ENCODE data around the gene ADISSP. TPM values are rescaled to one million over a fixed set of nuclear protein-coding genes. Genes with fewer than 3 reads are reported as not detected.

ADISSP gene
- total and polyA plus RNA-seq, 2 donors (not counting 1 experiment from before 2014, with no cell fraction given), result 17.0 to 23.5 TPM

- H2AFZ ChIP-seq (ENCODE audit: low read length), result peak overlapping the region; percentile 72
- peak overlapping the region; percentile 67 to 86 (median 75) for H3K4me3 ChIP-seq (replicated peaks in 1 of 4; ENCODE audit: control extremely low read depth in 1 of 4, insufficient read depth in 1 of 4, low read depth in 3 of 4, low read length in 4 of 4)
- TF ChIP-seq, protein P1, sequence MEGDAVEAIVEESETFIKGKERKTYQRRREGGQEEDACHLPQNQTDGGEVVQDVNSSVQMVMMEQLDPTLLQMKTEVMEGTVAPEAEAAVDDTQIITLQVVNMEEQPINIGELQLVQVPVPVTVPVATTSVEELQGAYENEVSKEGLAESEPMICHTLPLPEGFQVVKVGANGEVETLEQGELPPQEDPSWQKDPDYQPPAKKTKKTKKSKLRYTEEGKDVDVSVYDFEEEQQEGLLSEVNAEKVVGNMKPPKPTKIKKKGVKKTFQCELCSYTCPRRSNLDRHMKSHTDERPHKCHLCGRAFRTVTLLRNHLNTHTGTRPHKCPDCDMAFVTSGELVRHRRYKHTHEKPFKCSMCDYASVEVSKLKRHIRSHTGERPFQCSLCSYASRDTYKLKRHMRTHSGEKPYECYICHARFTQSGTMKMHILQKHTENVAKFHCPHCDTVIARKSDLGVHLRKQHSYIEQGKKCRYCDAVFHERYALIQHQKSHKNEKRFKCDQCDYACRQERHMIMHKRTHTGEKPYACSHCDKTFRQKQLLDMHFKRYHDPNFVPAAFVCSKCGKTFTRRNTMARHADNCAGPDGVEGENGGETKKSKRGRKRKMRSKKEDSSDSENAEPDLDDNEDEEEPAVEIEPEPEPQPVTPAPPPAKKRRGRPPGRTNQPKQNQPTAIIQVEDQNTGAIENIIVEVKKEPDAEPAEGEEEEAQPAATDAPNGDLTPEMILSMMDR (conservative IDR thresholded peaks at IDR 0.05 in 1 of 2, IDR thresholded peaks at IDR 0.05 in 1 of 2; ENCODE audit: low read depth in 1 of 2, low read length in 2 of 2), result peak; percentile 23 to 51
- TF ChIP-seq EZH2 (IDR thresholded peaks at IDR 0.05; ENCODE audit: low read length, missing control alignments), result no peak
- no peaks in the 10 kb centered on the region for H3K36me3 ChIP-seq (ENCODE audit: control insufficient read depth, insufficient read depth, low read length)
- H3K4me1 ChIP-seq (ENCODE audit: control insufficient read depth, extremely low read depth, insufficient read depth, low read length), result peaks cover 10% of the 10 kb centered on the region
- peak overlapping the region; percentile 84 for H3K4me2 ChIP-seq (ENCODE audit: extremely low read depth, insufficient read depth, low read length)
- H3K79me2 ChIP-seq (ENCODE audit: control insufficient read depth, insufficient read depth, low read length), result peaks cover 8% of the 10 kb centered on the region
- peak; percentile 78 to 83 for DNase-seq (ENCODE audit: low read depth in 2 of 2)
- H4K20me1 ChIP-seq (ENCODE audit: control insufficient read depth, extremely low read depth, insufficient read depth, low read length), result no peaks in the 10 kb centered on the region
- no peaks in the 10 kb centered on the region for H3K27me3 ChIP-seq (ENCODE audit: control insufficient read depth, insufficient read depth, low read length)
- H3K9ac ChIP-seq (ENCODE audit: insufficient read depth, low read length), result peak overlapping the region; percentile 84
- H3K9me3 ChIP-seq (ENCODE audit: control insufficient read depth, insufficient read depth, low read depth, low read length), result no peaks in the 10 kb centered on the region
- peak overlapping the region; percentile 98 for H3K27ac ChIP-seq (ENCODE audit: insufficient read depth, low read length)
Observed at GRCh38 chr20:3768342-3769130, 983 bp upstream of the ADISSP start.

- H3K4me2 ChIP-seq (ENCODE audit: extremely low read depth, insufficient read depth, low read length), result peak overlapping the region; percentile 93
- no peaks in the 10 kb centered on the region for H3K36me3 ChIP-seq (ENCODE audit: control insufficient read depth, insufficient read depth, low read length)
- H3K27ac ChIP-seq (ENCODE audit: insufficient read depth, low read length), result peak overlapping the region; percentile 13
- H3K4me1 ChIP-seq (ENCODE audit: control insufficient read depth, extremely low read depth, insufficient read depth, low read length), result peaks cover 10% of the 10 kb centered on the region
- no peak for DNase-seq (ENCODE audit: low read depth in 2 of 2)
- H3K27me3 ChIP-seq (ENCODE audit: control insufficient read depth, insufficient read depth, low read length), result no peaks in the 10 kb centered on the region
- peak overlapping the region; percentile 58 for H2AFZ ChIP-seq (ENCODE audit: low read length)
- H3K4me3 ChIP-seq (replicated peaks in 1 of 4; ENCODE audit: control extremely low read depth in 1 of 4, insufficient read depth in 1 of 4, low read depth in 3 of 4, low read length in 4 of 4), result peak overlapping the region; percentile 58 to 87 (median 83)
- no peaks in the 10 kb centered on the region for H4K20me1 ChIP-seq (ENCODE audit: control insufficient read depth, extremely low read depth, insufficient read depth, low read length)
- TF ChIP-seq, protein P1 (conservative IDR thresholded peaks at IDR 0.05 in 1 of 2, IDR thresholded peaks at IDR 0.05 in 1 of 2; ENCODE audit: low read depth in 1 of 2, low read length in 2 of 2), result no peak
- no peak for TF ChIP-seq EZH2 (IDR thresholded peaks at IDR 0.05; ENCODE audit: low read length, missing control alignments)
- H3K9ac ChIP-seq (ENCODE audit: insufficient read depth, low read length), result peak overlapping the region; percentile 60
- peaks cover 8% of the 10 kb centered on the region for H3K79me2 ChIP-seq (ENCODE audit: control insufficient read depth, insufficient read depth, low read length)
- no peaks in the 10 kb centered on the region for H3K9me3 ChIP-seq (ENCODE audit: control insufficient read depth, insufficient read depth, low read depth, low read length)
Observed at GRCh38 chr20:3767110-3767426, 485 bp downstream of the ADISSP start.

DNA sequence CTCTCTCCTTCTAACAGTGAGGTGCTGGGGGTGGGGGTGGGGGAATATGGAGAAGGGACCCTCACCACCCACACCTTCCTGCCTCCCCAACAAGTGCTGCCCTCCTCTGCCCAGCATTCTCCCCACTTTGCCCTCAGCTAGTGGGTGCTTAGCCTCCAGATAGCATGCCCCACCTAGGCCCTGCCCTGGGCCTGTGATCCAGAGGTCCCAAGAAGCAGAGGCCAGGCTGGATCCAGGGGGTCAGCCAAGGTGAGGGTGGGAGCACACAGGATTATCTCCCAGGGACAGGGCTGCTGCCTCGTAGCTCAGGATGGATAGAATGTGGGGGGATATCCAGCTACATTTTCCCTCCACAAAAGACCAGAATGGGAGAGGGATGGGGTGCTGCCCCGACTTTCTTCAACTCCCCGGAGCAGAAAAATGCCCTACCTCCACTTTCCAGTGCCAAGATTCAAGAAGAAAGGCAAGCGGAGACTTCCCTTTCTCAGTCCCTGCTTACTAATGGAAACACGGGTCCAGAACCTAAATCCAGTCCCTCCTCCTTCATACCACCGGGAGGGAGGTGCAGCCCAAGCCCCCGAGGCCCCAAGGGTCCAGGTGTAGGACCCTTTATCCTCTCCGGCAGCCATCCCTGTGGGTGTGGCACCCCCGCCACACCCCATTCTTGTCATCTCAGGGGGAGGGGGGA, 987 bp downstream of the ADISSP start:
- Histone ChIP-seq H3K27ac (ENCODE audit: insufficient read depth, low read length) (no peak overlapping the region), H3K36me3 (ENCODE audit: control insufficient read depth, insufficient read depth, low read length) (no peaks in the 10 kb centered on the region), H4K20me1 (ENCODE audit: control insufficient read depth, extremely low read depth, insufficient read depth, low read length) (no peaks in the 10 kb centered on the region), H3K27me3 (ENCODE audit: control insufficient read depth, insufficient read depth, low read length) (no peaks in the 10 kb centered on the region), H3K4me1 (ENCODE audit: control insufficient read depth, extremely low read depth, insufficient read depth, low read length) (peaks cover 10% of the 10 kb centered on the region), H3K4me2 (ENCODE audit: extremely low read depth, insufficient read depth, low read length) (peak overlapping the region; percentile 93), H3K9ac (ENCODE audit: insufficient read depth, low read length) (peak overlapping the region; percentile 60), H3K79me2 (ENCODE audit: control insufficient read depth, insufficient read depth, low read length) (peaks cover 8% of the 10 kb centered on the region), H3K4me3 (replicated peaks in 1 of 4; ENCODE audit: control extremely low read depth in 1 of 4, insufficient read depth in 1 of 4, low read depth in 3 of 4, low read length in 4 of 4) (peak overlapping the region; percentile 58 to 87 (median 83)), H3K9me3 (ENCODE audit: control insufficient read depth, insufficient read depth, low read depth, low read length) (no peaks in the 10 kb centered on the region), H2AFZ (ENCODE audit: low read length) (peak overlapping the region; percentile 58)
- TF ChIP-seq, protein P1 (conservative IDR thresholded peaks at IDR 0.05 in 1 of 2, IDR thresholded peaks at IDR 0.05 in 1 of 2; ENCODE audit: low read depth in 1 of 2, low read length in 2 of 2), result no peak
- TF ChIP-seq EZH2 (IDR thresholded peaks at IDR 0.05; ENCODE audit: low read length, missing control alignments), result no peak
- DNase-seq (ENCODE audit: low read depth in 2 of 2), result no peak
